Uterus (tissue), 4 donors: ENCODE data around the gene PRC1. TPM values are rescaled to one million over a fixed set of nuclear protein-coding genes. Genes with fewer than 3 reads are reported as not detected.
"Not testable (repeated sequence)": the region's sequence is repeated elsewhere in the genome, so short reads cannot be mapped to it uniquely, and the experiment has no call there.

ENCODE experiments used
- DNase-seq, 2 donors: peaks; one replicate each; pipeline ENCODE4 v3.0.0-alpha.2; 2019 to 2020
- H3K27ac ChIP-seq, 2 donors: fragments of 200-600 bp; sonication (generic); 1 replicate in 1 of 2; 2 replicates in 1 of 2; pipeline ENCODE4 v1.5.1; 2016 to 2018
- H3K27me3 ChIP-seq, 2 donors: fragments of 200-600 bp; sonication (generic); one replicate each; pipeline ENCODE4 v1.5.1; 2018 to 2019; ENCODE audit warnings: control low read depth in 1 of 2
- H3K36me3 ChIP-seq, 2 donors: fragments of 200-600 bp; sonication (generic); one replicate each; pipeline ENCODE4 v1.5.1; 2019; ENCODE audit warnings: control low read depth in 1 of 2
- H3K4me1 ChIP-seq, 2 donors: fragments of 200-600 bp; sonication (generic); one replicate each; pipeline ENCODE4 v1.5.1; 2018 to 2019; ENCODE audit warnings: control low read depth in 1 of 2
- H3K4me3 ChIP-seq, 2 donors: fragments of 200-600 bp; sonication (generic); 1 replicate in 1 of 2; 2 replicates in 1 of 2; pipeline ENCODE4 v1.5.1; 2018 to 2019; ENCODE audit warnings: mild to moderate bottlenecking in 1 of 2
- H3K9me3 ChIP-seq, 2 donors: fragments of 200-600 bp; sonication (generic); one replicate each; pipeline ENCODE4 v1.5.1; 2019; ENCODE audit warnings: control low read depth in 1 of 2
- CTCF ChIP-seq, 4 experiments: fragments of 200-600 bp in 2 of 4; fragments of 450-650 bp in 2 of 4; sonication (generic) in 2 of 4; IDR thresholded peaks; one replicate each; pipeline ENCODE4 v1.5.1; 2016 to 2019; ENCODE audit warnings: antibody characterized with exemption in 4 of 4, mild to moderate bottlenecking in 2 of 4, moderate library complexity in 1 of 4
- POLR2A ChIP-seq, 2 donors: fragments of 450-650 bp; IDR thresholded peaks; one replicate each; pipeline ENCODE4 v1.6.1; 2016; ENCODE audit warnings: antibody characterized with exemption in 2 of 2, mild to moderate bottlenecking in 1 of 2, moderate library complexity in 1 of 2
- intact Hi-C: fragments of 100-400 bp; cut with DNase I; formaldehyde crosslinking; loops from one replicate; pipeline ENCODE4 v1.15.1; 2023; ENCODE audit warnings: low total_unique reads
- total RNA-seq, 4 donors: library from RNA; depleted of rRNA in 3 of 4; stranded (reverse); fragments of >200 nt in 3 of 4; gene quantifications; one replicate each; pipeline versions ENCODE4 v1.1.0 to v1.2.4, GENCODE V29; 2014 to 2023
- donor health status: DM: yes; HTN: yes; CAD: no.

PRC1 gene
- total RNA-seq, 4 donors from 2014 or later = 7.1 to 95.0 (median 9.4) TPM; not detected in 1

GRCh38 chr15:90931828-90932659 is 62.3 kb downstream of the PRC1 start, which contains the start of gene HDDC3:
TSS of gene HDDC3 (minus strand) at chr15:90932549. CDS start at chr15:90932540, 9 bp downstream.
- H3K27me3 ChIP-seq = no peaks in the 10 kb centered on the region
- peak within 1 kb of the TSS; percentile 85 to 89 for H3K27ac ChIP-seq
- no peaks in the 10 kb centered on the region for H3K36me3 ChIP-seq
- intact Hi-C loops = no loop called here
- H3K4me1 ChIP-seq = peaks cover 0 to 12% of the 10 kb centered on the region in 2 donors
- peak; percentile 85 to 91 for DNase-seq
- TF ChIP-seq CTCF (IDR thresholded peaks at IDR 0.05) (peak; percentile 87 to 96 (median 92)), POLR2A (IDR thresholded peaks at IDR 0.05) (peak in 1 of 2 donors; percentile 57)
- H3K9me3 ChIP-seq = no peaks in the 10 kb centered on the region
- H3K4me3 ChIP-seq = peak within 1 kb of the TSS; percentile 72 to 76

GRCh38 chr15:90931575-90931827 is 62.8 kb downstream of the PRC1 start:
- peaks cover 0 to 12% of the 10 kb centered on the region in 2 donors for H3K4me1 ChIP-seq

GRCh38 chr15:90930861-90931574 is 63.3 kb downstream of the PRC1 start:
- no peak for TF ChIP-seq CTCF (IDR thresholded peaks at IDR 0.05)
- no peak for TF ChIP-seq POLR2A (IDR thresholded peaks at IDR 0.05)
- no peaks in the 10 kb centered on the region for H3K9me3 ChIP-seq
- peaks cover 0 to 12% of the 10 kb centered on the region in 2 donors for H3K4me1 ChIP-seq
- intact Hi-C loops = no loop called here
- H3K27ac ChIP-seq = peak overlapping the region; percentile 85 to 89
- DNase-seq = no peak
- H3K27me3 ChIP-seq = no peaks in the 10 kb centered on the region
- no peaks in the 10 kb centered on the region for H3K36me3 ChIP-seq
- peak overlapping the region; percentile 47 to 52 for H3K4me3 ChIP-seq

More at GRCh38 chr15:90931575-90931827, 62.8 kb downstream of the PRC1 start:
- Histone ChIP-seq H3K27me3 (no peaks in the 10 kb centered on the region), H3K27ac (peak overlapping the region; percentile 85 to 89), H3K4me3 (peak overlapping the region in 1 of 2 donors; percentile 76), H3K9me3 (no peaks in the 10 kb centered on the region), H3K36me3 (no peaks in the 10 kb centered on the region)
- intact Hi-C loops = no loop called here
- TF ChIP-seq POLR2A (IDR thresholded peaks at IDR 0.05) = no peak
- no peak for TF ChIP-seq CTCF (IDR thresholded peaks at IDR 0.05)
- no peak for DNase-seq

- Histone ChIP-seq H3K4me3 (peak overlapping the region; percentile 47 to 52), H3K27me3 (no peaks in the 10 kb centered on the region), H3K4me1 (peaks cover 0 to 12% of the 10 kb centered on the region in 2 donors), H3K9me3 (no peaks in the 10 kb centered on the region), H3K36me3 (no peaks in the 10 kb centered on the region), H3K27ac (peak overlapping the region; percentile 85 to 89)
- intact Hi-C loops = no loop called here
- TF ChIP-seq CTCF (IDR thresholded peaks at IDR 0.05) = no peak
- TF ChIP-seq POLR2A (IDR thresholded peaks at IDR 0.05) = no peak
- no peak for DNase-seq
Measured at GRCh38 chr15:90929246-90930019, 64.9 kb downstream of the PRC1 start.

- DNase-seq, H3K4me3 ChIP-seq, H3K36me3 ChIP-seq, H3K27me3 ChIP-seq, H3K9me3 ChIP-seq, intact Hi-C loops, H3K27ac ChIP-seq: not testable (repeated sequence)
- H3K4me1 ChIP-seq = peaks cover 0 to 12% of the 10 kb centered on the region in 2 donors
Measured at GRCh38 chr15:90928106-90928505, 66.2 kb downstream of the PRC1 start.

DNA sequence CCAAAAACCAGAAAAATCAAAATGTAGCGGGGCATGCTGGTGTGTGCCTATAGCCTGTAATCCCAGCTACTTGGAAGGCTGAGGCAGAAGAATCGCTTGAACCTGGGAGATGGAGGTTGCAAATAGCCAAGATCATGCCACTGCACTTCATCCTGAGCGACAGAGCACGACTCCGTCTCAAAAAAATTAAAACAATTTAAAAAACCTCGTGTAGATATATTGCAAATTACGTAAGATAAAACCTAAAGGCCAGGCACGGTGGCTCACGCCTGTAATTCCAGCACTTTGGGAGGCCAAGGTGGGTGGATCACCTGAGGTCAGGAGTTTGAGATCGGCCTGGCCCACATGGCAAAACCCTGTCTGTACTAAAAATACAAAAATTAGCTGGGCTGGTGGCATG is 67.6 kb downstream of the PRC1 start:
- intact Hi-C loops, H3K4me3 ChIP-seq, H3K36me3 ChIP-seq, H3K27me3 ChIP-seq, H3K4me1 ChIP-seq, H3K27ac ChIP-seq, H3K9me3 ChIP-seq, DNase-seq: not testable (repeated sequence)
